HepG2 (cell line): ENCODE measurements around the gene SRBD1. TPM values are rescaled to one million over a fixed set of nuclear protein-coding genes. Genes with fewer than 3 reads are reported as not detected.

Experiments
- CREB1 ChIP-seq, 2 experiments: fragments of 450-650 bp in 1 of 2; IDR thresholded peaks; 2 replicates each; pipeline ENCODE4 v1.6.1; 2016 to 2017; ENCODE audit warnings: control low read depth in 1 of 2, mild to moderate bottlenecking in 1 of 2, missing compliant biosample characterization in 1 of 2, missing genetic modification characterization in 1 of 2
- CREM ChIP-seq, 2 experiments: sonication (generic) in 1 of 2; formaldehyde crosslinking in 1 of 2; IDR thresholded peaks; 2 replicates each; pipeline versions ENCODE4 v1.4.0 to v1.6.1; 2016 to 2020; ENCODE audit warnings: antibody characterized with exemption in 1 of 2, mild to moderate bottlenecking in 1 of 2, missing genetic modification reagents in 1 of 2
- DNMT1 ChIP-seq: sonication (generic); formaldehyde crosslinking; IDR thresholded peaks from 2 replicates; pipeline ENCODE4 v1.5.1; 2020; ENCODE audit warnings: mild to moderate bottlenecking, missing genetic modification reagents
- DPF2 ChIP-seq: sonication (generic); formaldehyde crosslinking; IDR thresholded peaks from 2 replicates; pipeline ENCODE4 v1.4.0; 2020; ENCODE audit warnings: mild to moderate bottlenecking, low read depth, missing genetic modification reagents, borderline replicate concordance
- FOXM1 ChIP-seq: sonication (generic); formaldehyde crosslinking; IDR thresholded peaks from 2 replicates; pipeline ENCODE4 v1.5.0; 2020; ENCODE audit warnings: missing genetic modification reagents
- GLMP ChIP-seq: sonication (generic); formaldehyde crosslinking; IDR thresholded peaks from 2 replicates; pipeline ENCODE4 v1.9.0; 2021; ENCODE audit warnings: missing genetic modification reagents, mild to moderate bottlenecking, borderline replicate concordance
- HOMEZ ChIP-seq: IDR thresholded peaks from 2 replicates; pipeline ENCODE4 v1.6.1; 2016; ENCODE audit warnings: low read depth
- KDM3A ChIP-seq: IDR thresholded peaks from 2 replicates; pipeline ENCODE4 v1.6.1; 2018; ENCODE audit warnings: low read depth, missing compliant biosample characterization
- MZF1 ChIP-seq: sonication (generic); formaldehyde crosslinking; IDR thresholded peaks from 2 replicates; pipeline ENCODE4 v1.8.1; 2023; ENCODE audit warnings: mild to moderate bottlenecking, missing genetic modification reagents, borderline replicate concordance
- NAIF1 ChIP-seq: sonication (generic); formaldehyde crosslinking; IDR thresholded peaks from 2 replicates; pipeline ENCODE4 v1.5.0; 2020; ENCODE audit warnings: mild to moderate bottlenecking, missing genetic modification reagents, borderline replicate concordance
- NCOA1 ChIP-seq: sonication (generic); formaldehyde crosslinking; IDR thresholded peaks from 2 replicates; pipeline ENCODE4 v1.9.0; 2021; ENCODE audit warnings: missing genetic modification reagents
- REXO4 ChIP-seq: sonication (generic); formaldehyde crosslinking; IDR thresholded peaks from 2 replicates; pipeline ENCODE4 v1.8.0; 2022; ENCODE audit warnings: missing genetic modification reagents, mild to moderate bottlenecking, borderline replicate concordance
- RORA ChIP-seq: sonication (generic); formaldehyde crosslinking; IDR thresholded peaks from 2 replicates; pipeline ENCODE4 v1.5.0; 2020; ENCODE audit warnings: mild to moderate bottlenecking, missing genetic modification reagents, moderate library complexity
- SP5 ChIP-seq: IDR thresholded peaks from 2 replicates; pipeline ENCODE4 v1.6.1; 2016; ENCODE audit warnings: low read depth, borderline replicate concordance
- THAP11 ChIP-seq: IDR thresholded peaks from 2 replicates; pipeline ENCODE4 v1.6.1; 2016; ENCODE audit warnings: missing biosample characterization, missing genetic modification reagents
- ZBTB2 ChIP-seq: sonication (generic); formaldehyde crosslinking; IDR thresholded peaks from 2 replicates; pipeline ENCODE4 v1.8.0; 2022; ENCODE audit warnings: low read depth, missing genetic modification reagents
- ZNF280B ChIP-seq: sonication (generic); formaldehyde crosslinking; IDR thresholded peaks from 2 replicates; pipeline ENCODE4 v1.5.0; 2020; ENCODE audit warnings: missing genetic modification reagents, mild to moderate bottlenecking, borderline replicate concordance
- ZNF747 ChIP-seq: sonication (generic); formaldehyde crosslinking; IDR thresholded peaks from 2 replicates; pipeline ENCODE4 v1.8.1; 2023; ENCODE audit warnings: missing genetic modification reagents, mild to moderate bottlenecking, borderline replicate concordance
- ZNF749 ChIP-seq: sonication (generic); formaldehyde crosslinking; IDR thresholded peaks from 2 replicates; pipeline ENCODE4 v1.8.0; 2022; ENCODE audit warnings: mild to moderate bottlenecking, missing genetic modification reagents, moderate library complexity, borderline replicate concordance
- ZSCAN25 ChIP-seq: sonication (generic); formaldehyde crosslinking; IDR thresholded peaks from 2 replicates; pipeline ENCODE4 v1.8.0; 2022; ENCODE audit warnings: mild to moderate bottlenecking, missing genetic modification reagents
- polyA plus RNA-seq, 8 experiments: library from polyadenylated mRNA; depleted of rRNA in 3 of 8; stranded (reverse) in 7 of 8; unstranded in 1 of 8; fragments of >200 nt; fragmentation: Illumina TruSeq in 4 of 8; extraction: Trizol in 4 of 8; gene quantifications; 2 replicates each; pipeline versions ENCODE4 v1.2.1 to v1.2.3, GENCODE V29; 2011 to 2016; ENCODE audit warnings: low read depth in 4 of 8, missing spikeins in 1 of 8, mixed read lengths in 1 of 8; ENCODE audit not compliant: insufficient read depth in 1 of 8
- total RNA-seq, 5 experiments: library from RNA; depleted of rRNA; stranded (reverse); fragments of >200 nt; fragmentation: Illumina TruSeq; extraction: Trizol; gene quantifications; 2 replicates each; pipeline ENCODE4 v1.2.3, GENCODE V29; 2016; ENCODE audit warnings: low read depth in 1 of 5

SRBD1 gene
- total and polyA plus RNA-seq, 2 of the 13 experiments (the other 11 are each of a cell fraction or from before 2014, with no cell fraction given) = 3.2 to 23.9 TPM

- TF ChIP-seq THAP11 = peak; percentile 91
- TF ChIP-seq REXO4 = no peak
- TF ChIP-seq ZNF749 (CRISPR knock-in tag) = no peak
- TF ChIP-seq FOXM1 (CRISPR knock-in tag) = no peak
- peak; percentile 48; the same call in 1 of the 2 replicates for TF ChIP-seq SP5 (CRISPR knock-in tag)
- TF ChIP-seq RORA (CRISPR knock-in tag) = no peak
- no peak for TF ChIP-seq DNMT1
- TF ChIP-seq ZSCAN25 (CRISPR knock-in tag) = no peak
- no peak for TF ChIP-seq NCOA1 (CRISPR knock-in tag)
- peak; percentile 75 for TF ChIP-seq ZBTB2 (CRISPR knock-in tag)
- no peak for TF ChIP-seq GLMP
- TF ChIP-seq ZNF747 (CRISPR knock-in tag) = 0 out of 2 replicates have a peak, but pooled peaks have one; percentile 45
- TF ChIP-seq CREM (IDR thresholded peaks at IDR 0.05) = peak; percentile 46
- TF ChIP-seq CREM (CRISPR knock-in tag; IDR thresholded peaks at IDR 0.05) = no peak
- TF ChIP-seq NAIF1 (CRISPR knock-in tag) = peak; percentile 46; the same call in 1 of the 2 replicates
- TF ChIP-seq ZNF280B (CRISPR knock-in tag) = no peak
- no peak for TF ChIP-seq MZF1
- 0 out of 2 replicates have a peak, but pooled peaks have one; percentile 45 for TF ChIP-seq KDM3A (CRISPR knock-in tag)
- 0 out of 2 replicates have a peak, but pooled peaks have one; percentile 41 for TF ChIP-seq CREB1 (IDR thresholded peaks at IDR 0.05)
- peak; percentile 38 for TF ChIP-seq CREB1 (CRISPR knock-in tag; IDR thresholded peaks at IDR 0.05)
- TF ChIP-seq DPF2 (CRISPR knock-in tag) = no peak
- peak; percentile 76 for TF ChIP-seq HOMEZ (CRISPR knock-in tag)
These were observed at the start of gene SRBD1 (continued) for GRCh38 chr2:45611020-45611859.
